Cardiac fibroblast (primary cell): ENCODE measurements around the gene FAM83E.

Experiments used
- DNase-seq, 2 donors: peaks; one replicate each; pipeline versions ENCODE4 v3.0.0 to v3.0.0-alpha.2; 2010; ENCODE audit warnings: low read depth in 2 of 2
- H3K4me3 ChIP-seq, 2 donors: replicated peaks in 1 of 2; 1 replicate in 1 of 2; 2 replicates in 1 of 2; pipeline ENCODE4 v1.5.1; 2011; ENCODE audit warnings: low read depth in 2 of 2, low read length in 2 of 2, mild to moderate bottlenecking in 2 of 2, moderate library complexity in 1 of 2
- TF ChIP-seq, protein P1 (sequence below): IDR thresholded peaks from one replicate; pipeline ENCODE4 v1.5.1; 2011; ENCODE audit warnings: low read depth, mild to moderate bottlenecking, low read length, inconsistent platforms

Gene FAM83E

DNA sequence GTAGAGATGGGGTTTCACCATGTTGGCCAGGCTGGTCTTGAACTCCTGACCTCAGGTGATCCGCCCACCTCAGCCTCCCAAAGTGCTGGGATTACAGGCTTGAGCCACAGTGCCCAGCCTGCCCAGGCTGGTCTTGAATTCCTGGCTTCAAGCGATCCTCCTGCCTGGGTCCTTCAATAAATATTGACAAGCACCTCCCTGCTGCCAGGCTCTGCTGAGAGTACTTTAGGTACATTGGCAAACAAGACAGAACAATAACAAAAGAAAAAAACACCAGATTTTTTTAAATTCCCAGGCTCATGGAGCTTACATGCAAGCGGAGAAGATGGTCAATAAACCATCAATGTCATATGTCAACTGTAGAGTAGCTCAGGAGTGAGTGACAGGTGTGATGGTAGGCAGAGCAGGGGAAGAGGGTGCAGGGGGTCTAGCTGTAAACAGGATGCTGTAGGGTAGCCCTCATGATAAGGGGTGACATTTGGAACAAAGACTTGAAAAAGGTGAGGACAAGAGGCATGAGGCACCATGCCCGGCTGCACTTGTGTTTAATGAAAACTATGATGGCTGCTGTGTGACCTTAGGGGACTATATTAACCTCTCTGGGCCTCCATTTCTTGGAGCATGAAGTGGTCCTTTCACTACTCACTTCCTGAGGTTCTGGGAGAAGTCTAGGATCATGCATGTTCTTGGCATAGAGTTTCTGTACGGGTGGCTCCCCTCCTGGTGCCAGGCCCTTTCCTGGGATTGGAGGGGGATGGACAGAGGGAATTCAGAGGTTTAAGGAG is 43.3 kb downstream of the FAM83E start:
- DNase-seq, result no peak
- H3K4me3 ChIP-seq, result no peak overlapping the region
- TF ChIP-seq, protein P1, sequence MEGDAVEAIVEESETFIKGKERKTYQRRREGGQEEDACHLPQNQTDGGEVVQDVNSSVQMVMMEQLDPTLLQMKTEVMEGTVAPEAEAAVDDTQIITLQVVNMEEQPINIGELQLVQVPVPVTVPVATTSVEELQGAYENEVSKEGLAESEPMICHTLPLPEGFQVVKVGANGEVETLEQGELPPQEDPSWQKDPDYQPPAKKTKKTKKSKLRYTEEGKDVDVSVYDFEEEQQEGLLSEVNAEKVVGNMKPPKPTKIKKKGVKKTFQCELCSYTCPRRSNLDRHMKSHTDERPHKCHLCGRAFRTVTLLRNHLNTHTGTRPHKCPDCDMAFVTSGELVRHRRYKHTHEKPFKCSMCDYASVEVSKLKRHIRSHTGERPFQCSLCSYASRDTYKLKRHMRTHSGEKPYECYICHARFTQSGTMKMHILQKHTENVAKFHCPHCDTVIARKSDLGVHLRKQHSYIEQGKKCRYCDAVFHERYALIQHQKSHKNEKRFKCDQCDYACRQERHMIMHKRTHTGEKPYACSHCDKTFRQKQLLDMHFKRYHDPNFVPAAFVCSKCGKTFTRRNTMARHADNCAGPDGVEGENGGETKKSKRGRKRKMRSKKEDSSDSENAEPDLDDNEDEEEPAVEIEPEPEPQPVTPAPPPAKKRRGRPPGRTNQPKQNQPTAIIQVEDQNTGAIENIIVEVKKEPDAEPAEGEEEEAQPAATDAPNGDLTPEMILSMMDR, result no peak

- H3K4me3 ChIP-seq, result no peak overlapping the region
- TF ChIP-seq, protein P1, result no peak
- peak in 1 of 2 donors; percentile 24 for DNase-seq
Observed at GRCh38 chr19:48569814-48570213, 45.1 kb downstream of the FAM83E start.

DNA sequence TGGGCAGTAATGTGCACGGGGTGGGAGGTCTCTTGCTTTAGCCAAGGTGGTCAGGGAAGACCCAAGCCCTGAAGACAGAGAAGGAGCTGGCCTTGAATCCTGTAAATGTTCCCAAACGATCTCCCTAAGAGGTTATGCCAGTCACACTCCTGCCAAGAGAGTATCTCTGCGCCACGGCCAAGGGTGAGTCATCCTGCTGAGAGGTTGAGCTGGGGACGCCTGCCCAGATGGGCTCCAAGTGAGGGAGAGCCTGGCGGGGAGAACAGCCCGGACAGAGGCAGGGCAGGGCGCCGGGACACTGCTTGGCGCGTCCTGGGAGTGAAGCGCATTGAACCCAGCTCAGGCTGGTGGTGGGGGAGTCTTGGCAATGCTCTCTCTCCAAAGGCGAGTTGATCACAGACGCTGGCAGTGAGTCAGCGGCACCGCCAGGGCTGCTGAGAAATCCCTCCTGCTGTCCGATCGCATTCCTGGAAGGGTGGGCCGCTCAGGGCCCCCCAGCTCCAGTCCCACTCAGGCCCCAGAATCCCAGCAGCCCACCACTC is 46.5 kb downstream of the FAM83E start:
- TF ChIP-seq, protein P1, result no peak
- peak; percentile 84 to 93 for DNase-seq
- peak overlapping the region in 1 of 2 donors; percentile 21 for H3K4me3 ChIP-seq

DNA sequence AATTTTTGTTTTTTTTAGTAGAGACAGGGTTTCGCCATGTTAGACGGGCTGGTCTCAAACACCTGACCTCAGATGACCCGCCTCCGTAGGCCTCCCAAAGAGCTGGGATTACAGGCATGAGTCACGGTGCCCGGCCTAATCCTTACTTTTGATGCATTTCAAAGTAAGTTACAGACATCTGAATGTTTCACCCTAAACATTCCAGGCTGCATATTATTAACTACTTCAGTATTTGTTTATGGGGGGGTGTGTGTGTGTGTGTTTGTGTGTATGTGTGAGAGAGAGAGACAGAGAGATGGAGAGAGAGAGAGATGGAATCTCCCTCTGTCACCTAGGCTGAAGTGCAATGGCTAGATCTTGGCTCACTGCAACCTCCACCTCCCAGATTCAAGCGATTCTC is 49.8 kb downstream of the FAM83E start:
- peak; percentile 35 to 59 for DNase-seq
- TF ChIP-seq, protein P1, result no peak
- H3K4me3 ChIP-seq, result no peak overlapping the region
